ENCODE measurements around the gene CPXM2. TPM values are rescaled to one million over a fixed set of nuclear protein-coding genes. Genes with fewer than 3 reads are reported as not detected.

The CPXM2 gene
- polyA plus RNA-seq, 3 donors, result not detected

DNA sequence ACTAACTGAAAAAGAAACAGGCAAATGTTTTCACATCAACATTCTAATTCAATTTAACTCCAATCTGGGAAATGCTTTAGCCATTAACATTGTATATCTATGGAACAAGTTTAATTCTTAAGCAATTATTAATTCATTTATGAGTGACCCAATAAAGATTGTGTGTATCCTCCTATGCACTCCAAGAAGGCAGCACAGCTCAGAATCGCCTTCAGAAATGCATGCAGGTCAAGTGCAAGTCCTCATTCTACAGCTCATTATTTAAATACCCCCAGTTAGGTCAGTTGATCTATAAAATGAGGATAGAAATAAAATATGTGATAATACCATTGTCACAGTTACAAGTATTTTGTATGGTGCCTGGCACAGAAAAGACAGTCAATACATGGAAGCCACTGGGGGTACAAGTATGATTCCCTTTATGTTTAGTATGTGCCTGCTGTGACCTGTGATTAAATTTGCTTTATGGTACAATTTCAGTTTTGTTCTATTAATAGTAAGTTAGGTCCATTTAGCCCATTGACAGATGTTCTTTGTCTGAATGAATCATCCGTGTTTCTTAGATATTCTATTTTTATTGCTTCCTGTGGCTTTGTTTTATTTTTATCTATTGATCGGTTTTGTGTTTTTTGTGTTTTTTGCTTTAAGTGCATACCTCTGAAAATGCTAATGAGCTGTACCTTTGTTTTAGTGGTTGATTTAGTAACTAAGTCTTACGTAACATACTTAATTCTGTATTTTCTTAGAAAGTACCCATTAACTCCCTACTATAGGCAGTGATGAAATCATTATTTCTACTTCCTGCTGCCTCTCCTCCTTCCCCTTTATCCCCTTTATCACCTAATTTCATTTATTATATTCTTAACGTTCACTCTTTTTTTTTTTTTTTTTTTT lies 42.8 kb downstream of the CPXM2 start:
- H3K36me3 Mint-ChIP-seq, result no peaks in the 10 kb centered on the region
- Histone ChIP-seq H3K9ac (ENCODE audit: insufficient read depth, low read length, poor library complexity, severe bottlenecking) (no peak overlapping the region), H3K4me3 (replicated peaks in 1 of 3; ENCODE audit: low read depth in 2 of 3, low read length in 3 of 3) (no peak overlapping the region), H3K79me2 (ENCODE audit: insufficient read depth, low read length) (no peaks in the 10 kb centered on the region), H3K36me3 (replicated peaks in 1 of 2; ENCODE audit: control insufficient read depth in 1 of 2, insufficient read depth in 2 of 2, low read length in 2 of 2) (no peaks in the 10 kb centered on the region), H3K9me3 (replicated peaks in 1 of 2; ENCODE audit: control insufficient read depth in 1 of 2, insufficient read depth in 1 of 2, low read length in 2 of 2) (no peaks in the 10 kb centered on the region), H2AFZ (ENCODE audit: insufficient read depth, low read depth, low read length, poor library complexity, severe bottlenecking) (no peak overlapping the region), H3K4me1 (ENCODE audit: control insufficient read depth in 1 of 2, insufficient read depth in 2 of 2, low read length in 2 of 2) (peaks cover 0 to 6% of the 10 kb centered on the region in 2 donors), H3K27me3 (ENCODE audit: control insufficient read depth in 2 of 2, insufficient read depth in 2 of 2, low read length in 2 of 2) (peaks cover 0 to 6% of the 10 kb centered on the region in 2 donors), H3K4me2 (replicated peaks; ENCODE audit: extremely low read depth, low read length, poor library complexity, severe bottlenecking) (no peak overlapping the region), H4K20me1 (ENCODE audit: insufficient read depth, low read length) (no peaks in the 10 kb centered on the region), H3K27ac (ENCODE audit: low read depth in 1 of 2, low read length in 2 of 2) (no peak overlapping the region)
- peaks cover 8 to 21% (median 10%) of the 10 kb centered on the region in 3 donors for H3K27me3 Mint-ChIP-seq (ENCODE audit: low read depth in 3 of 3)
- H3K9me3 Mint-ChIP-seq, result peaks cover 0 to 9% (median 4%) of the 10 kb centered on the region in 7 donors
- WGBS (ENCODE audit: insufficient coverage), result 0% methylated on average over 1 of the region's 5 CpGs
- H3K4me3 Mint-ChIP-seq, result no peak overlapping the region
- intact Hi-C loops (cut with micrococcal nuclease), result no loop called here
- no peak overlapping the region for H3K27ac Mint-ChIP-seq
- DNase-seq, result no peak
- TF ChIP-seq, protein P1, sequence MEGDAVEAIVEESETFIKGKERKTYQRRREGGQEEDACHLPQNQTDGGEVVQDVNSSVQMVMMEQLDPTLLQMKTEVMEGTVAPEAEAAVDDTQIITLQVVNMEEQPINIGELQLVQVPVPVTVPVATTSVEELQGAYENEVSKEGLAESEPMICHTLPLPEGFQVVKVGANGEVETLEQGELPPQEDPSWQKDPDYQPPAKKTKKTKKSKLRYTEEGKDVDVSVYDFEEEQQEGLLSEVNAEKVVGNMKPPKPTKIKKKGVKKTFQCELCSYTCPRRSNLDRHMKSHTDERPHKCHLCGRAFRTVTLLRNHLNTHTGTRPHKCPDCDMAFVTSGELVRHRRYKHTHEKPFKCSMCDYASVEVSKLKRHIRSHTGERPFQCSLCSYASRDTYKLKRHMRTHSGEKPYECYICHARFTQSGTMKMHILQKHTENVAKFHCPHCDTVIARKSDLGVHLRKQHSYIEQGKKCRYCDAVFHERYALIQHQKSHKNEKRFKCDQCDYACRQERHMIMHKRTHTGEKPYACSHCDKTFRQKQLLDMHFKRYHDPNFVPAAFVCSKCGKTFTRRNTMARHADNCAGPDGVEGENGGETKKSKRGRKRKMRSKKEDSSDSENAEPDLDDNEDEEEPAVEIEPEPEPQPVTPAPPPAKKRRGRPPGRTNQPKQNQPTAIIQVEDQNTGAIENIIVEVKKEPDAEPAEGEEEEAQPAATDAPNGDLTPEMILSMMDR (IDR thresholded peaks at IDR 0.05), result no peak
- H3K4me1 Mint-ChIP-seq, result peaks cover 9% of the 10 kb centered on the region

DNA sequence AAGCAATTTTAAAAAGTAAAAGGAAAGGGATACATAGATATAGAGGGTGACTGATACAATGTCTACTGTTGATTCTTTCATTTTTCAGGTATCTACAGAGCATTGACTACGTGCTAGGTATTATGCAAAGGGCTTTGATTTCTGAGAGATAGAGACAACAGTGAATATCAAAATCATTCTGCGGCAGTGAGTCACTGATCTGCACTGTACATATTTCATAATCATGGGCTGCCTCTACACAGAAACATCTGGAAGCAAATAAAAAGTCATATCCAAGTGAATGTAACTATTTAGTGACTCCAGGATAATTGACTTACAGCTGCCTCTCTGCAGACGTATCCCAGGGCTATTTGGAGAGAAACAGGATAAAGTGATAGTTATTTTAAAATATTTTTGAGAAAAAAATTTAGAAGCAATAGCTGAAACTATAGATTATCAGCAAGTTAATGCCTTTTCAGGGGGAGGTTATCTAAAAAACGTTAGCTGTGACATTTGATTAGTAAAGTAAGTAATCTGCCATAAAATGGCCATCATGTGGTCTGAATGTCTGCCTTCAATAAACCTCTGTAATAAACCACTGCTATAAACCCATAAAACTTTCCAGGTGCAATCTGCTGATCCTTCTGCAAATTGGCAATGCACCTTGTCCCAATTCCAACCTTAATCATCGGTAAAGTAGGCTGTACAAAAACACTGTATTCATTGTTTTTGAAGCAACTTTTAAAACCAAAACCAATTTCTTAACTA lies 43.7 kb downstream of the CPXM2 start:
- no peak for DNase-seq
- Histone ChIP-seq H3K9ac (ENCODE audit: insufficient read depth, low read length, poor library complexity, severe bottlenecking) (no peak overlapping the region), H3K4me1 (ENCODE audit: control insufficient read depth in 1 of 2, insufficient read depth in 2 of 2, low read length in 2 of 2) (peaks cover 0 to 6% of the 10 kb centered on the region in 2 donors), H3K4me3 (replicated peaks in 1 of 3; ENCODE audit: low read depth in 2 of 3, low read length in 3 of 3) (no peak overlapping the region), H3K9me3 (replicated peaks in 1 of 2; ENCODE audit: control insufficient read depth in 1 of 2, insufficient read depth in 1 of 2, low read length in 2 of 2) (no peaks in the 10 kb centered on the region), H4K20me1 (ENCODE audit: insufficient read depth, low read length) (no peaks in the 10 kb centered on the region), H3K79me2 (ENCODE audit: insufficient read depth, low read length) (no peaks in the 10 kb centered on the region), H3K27ac (ENCODE audit: low read depth in 1 of 2, low read length in 2 of 2) (no peak overlapping the region), H2AFZ (ENCODE audit: insufficient read depth, low read depth, low read length, poor library complexity, severe bottlenecking) (no peak overlapping the region), H3K36me3 (replicated peaks in 1 of 2; ENCODE audit: control insufficient read depth in 1 of 2, insufficient read depth in 2 of 2, low read length in 2 of 2) (no peaks in the 10 kb centered on the region), H3K4me2 (replicated peaks; ENCODE audit: extremely low read depth, low read length, poor library complexity, severe bottlenecking) (no peak overlapping the region), H3K27me3 (ENCODE audit: control insufficient read depth in 2 of 2, insufficient read depth in 2 of 2, low read length in 2 of 2) (peaks cover 0 to 6% of the 10 kb centered on the region in 2 donors)
- Mint-ChIP-seq H3K36me3 (no peaks in the 10 kb centered on the region), H3K27me3 (ENCODE audit: low read depth in 3 of 3) (peaks cover 8 to 18% (median 8%) of the 10 kb centered on the region in 3 donors), H3K4me3 (peak overlapping the region in 1 of 2 donors; percentile 28), H3K27ac (no peak overlapping the region), H3K9me3 (peaks cover 0 to 9% (median 3%) of the 10 kb centered on the region in 7 donors), H3K4me1 (peaks cover 9% of the 10 kb centered on the region)
- WGBS (ENCODE audit: insufficient coverage), result 81% methylated on average over 2 of the region's 5 CpGs
- intact Hi-C loops (cut with micrococcal nuclease), result no loop called here
- TF ChIP-seq, protein P1 (IDR thresholded peaks at IDR 0.05), result no peak
